ENCODE measurements around the gene CHFR.

- TF ChIP-seq CTCF (conservative IDR thresholded peaks at IDR 0.05; ENCODE audit: low read depth in 2 of 2), result no peak
- TF ChIP-seq POLR2AphosphoS5 (IDR thresholded peaks at IDR 0.05; ENCODE audit: low read depth), result no peak
- TF ChIP-seq, protein P1, sequence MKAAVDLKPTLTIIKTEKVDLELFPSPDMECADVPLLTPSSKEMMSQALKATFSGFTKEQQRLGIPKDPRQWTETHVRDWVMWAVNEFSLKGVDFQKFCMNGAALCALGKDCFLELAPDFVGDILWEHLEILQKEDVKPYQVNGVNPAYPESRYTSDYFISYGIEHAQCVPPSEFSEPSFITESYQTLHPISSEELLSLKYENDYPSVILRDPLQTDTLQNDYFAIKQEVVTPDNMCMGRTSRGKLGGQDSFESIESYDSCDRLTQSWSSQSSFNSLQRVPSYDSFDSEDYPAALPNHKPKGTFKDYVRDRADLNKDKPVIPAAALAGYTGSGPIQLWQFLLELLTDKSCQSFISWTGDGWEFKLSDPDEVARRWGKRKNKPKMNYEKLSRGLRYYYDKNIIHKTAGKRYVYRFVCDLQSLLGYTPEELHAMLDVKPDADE (IDR thresholded peaks at IDR 0.05), result no peak
- no peak for TF ChIP-seq ZNF331 (CRISPR knock-in tag; IDR thresholded peaks at IDR 0.05; ENCODE audit: low read depth)
- no peak for TF ChIP-seq EZH2phosphoT487 (IDR thresholded peaks at IDR 0.05; ENCODE audit: unreplicated experiment)
- TF ChIP-seq EZH2 (IDR thresholded peaks at IDR 0.05; ENCODE audit: low read depth, unreplicated experiment), result no peak
- no peak for TF ChIP-seq CREB1 (CRISPR knock-in tag; IDR thresholded peaks at IDR 0.05; ENCODE audit: low read depth)
- no peak for TF ChIP-seq NANOG (IDR thresholded peaks at IDR 0.05; ENCODE audit: borderline replicate concordance)
- TF ChIP-seq, protein P2, sequence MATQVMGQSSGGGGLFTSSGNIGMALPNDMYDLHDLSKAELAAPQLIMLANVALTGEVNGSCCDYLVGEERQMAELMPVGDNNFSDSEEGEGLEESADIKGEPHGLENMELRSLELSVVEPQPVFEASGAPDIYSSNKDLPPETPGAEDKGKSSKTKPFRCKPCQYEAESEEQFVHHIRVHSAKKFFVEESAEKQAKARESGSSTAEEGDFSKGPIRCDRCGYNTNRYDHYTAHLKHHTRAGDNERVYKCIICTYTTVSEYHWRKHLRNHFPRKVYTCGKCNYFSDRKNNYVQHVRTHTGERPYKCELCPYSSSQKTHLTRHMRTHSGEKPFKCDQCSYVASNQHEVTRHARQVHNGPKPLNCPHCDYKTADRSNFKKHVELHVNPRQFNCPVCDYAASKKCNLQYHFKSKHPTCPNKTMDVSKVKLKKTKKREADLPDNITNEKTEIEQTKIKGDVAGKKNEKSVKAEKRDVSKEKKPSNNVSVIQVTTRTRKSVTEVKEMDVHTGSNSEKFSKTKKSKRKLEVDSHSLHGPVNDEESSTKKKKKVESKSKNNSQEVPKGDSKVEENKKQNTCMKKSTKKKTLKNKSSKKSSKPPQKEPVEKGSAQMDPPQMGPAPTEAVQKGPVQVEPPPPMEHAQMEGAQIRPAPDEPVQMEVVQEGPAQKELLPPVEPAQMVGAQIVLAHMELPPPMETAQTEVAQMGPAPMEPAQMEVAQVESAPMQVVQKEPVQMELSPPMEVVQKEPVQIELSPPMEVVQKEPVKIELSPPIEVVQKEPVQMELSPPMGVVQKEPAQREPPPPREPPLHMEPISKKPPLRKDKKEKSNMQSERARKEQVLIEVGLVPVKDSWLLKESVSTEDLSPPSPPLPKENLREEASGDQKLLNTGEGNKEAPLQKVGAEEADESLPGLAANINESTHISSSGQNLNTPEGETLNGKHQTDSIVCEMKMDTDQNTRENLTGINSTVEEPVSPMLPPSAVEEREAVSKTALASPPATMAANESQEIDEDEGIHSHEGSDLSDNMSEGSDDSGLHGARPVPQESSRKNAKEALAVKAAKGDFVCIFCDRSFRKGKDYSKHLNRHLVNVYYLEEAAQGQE (IDR thresholded peaks at IDR 0.05; ENCODE audit: unreplicated experiment), result no peak
- TF ChIP-seq, protein P3, sequence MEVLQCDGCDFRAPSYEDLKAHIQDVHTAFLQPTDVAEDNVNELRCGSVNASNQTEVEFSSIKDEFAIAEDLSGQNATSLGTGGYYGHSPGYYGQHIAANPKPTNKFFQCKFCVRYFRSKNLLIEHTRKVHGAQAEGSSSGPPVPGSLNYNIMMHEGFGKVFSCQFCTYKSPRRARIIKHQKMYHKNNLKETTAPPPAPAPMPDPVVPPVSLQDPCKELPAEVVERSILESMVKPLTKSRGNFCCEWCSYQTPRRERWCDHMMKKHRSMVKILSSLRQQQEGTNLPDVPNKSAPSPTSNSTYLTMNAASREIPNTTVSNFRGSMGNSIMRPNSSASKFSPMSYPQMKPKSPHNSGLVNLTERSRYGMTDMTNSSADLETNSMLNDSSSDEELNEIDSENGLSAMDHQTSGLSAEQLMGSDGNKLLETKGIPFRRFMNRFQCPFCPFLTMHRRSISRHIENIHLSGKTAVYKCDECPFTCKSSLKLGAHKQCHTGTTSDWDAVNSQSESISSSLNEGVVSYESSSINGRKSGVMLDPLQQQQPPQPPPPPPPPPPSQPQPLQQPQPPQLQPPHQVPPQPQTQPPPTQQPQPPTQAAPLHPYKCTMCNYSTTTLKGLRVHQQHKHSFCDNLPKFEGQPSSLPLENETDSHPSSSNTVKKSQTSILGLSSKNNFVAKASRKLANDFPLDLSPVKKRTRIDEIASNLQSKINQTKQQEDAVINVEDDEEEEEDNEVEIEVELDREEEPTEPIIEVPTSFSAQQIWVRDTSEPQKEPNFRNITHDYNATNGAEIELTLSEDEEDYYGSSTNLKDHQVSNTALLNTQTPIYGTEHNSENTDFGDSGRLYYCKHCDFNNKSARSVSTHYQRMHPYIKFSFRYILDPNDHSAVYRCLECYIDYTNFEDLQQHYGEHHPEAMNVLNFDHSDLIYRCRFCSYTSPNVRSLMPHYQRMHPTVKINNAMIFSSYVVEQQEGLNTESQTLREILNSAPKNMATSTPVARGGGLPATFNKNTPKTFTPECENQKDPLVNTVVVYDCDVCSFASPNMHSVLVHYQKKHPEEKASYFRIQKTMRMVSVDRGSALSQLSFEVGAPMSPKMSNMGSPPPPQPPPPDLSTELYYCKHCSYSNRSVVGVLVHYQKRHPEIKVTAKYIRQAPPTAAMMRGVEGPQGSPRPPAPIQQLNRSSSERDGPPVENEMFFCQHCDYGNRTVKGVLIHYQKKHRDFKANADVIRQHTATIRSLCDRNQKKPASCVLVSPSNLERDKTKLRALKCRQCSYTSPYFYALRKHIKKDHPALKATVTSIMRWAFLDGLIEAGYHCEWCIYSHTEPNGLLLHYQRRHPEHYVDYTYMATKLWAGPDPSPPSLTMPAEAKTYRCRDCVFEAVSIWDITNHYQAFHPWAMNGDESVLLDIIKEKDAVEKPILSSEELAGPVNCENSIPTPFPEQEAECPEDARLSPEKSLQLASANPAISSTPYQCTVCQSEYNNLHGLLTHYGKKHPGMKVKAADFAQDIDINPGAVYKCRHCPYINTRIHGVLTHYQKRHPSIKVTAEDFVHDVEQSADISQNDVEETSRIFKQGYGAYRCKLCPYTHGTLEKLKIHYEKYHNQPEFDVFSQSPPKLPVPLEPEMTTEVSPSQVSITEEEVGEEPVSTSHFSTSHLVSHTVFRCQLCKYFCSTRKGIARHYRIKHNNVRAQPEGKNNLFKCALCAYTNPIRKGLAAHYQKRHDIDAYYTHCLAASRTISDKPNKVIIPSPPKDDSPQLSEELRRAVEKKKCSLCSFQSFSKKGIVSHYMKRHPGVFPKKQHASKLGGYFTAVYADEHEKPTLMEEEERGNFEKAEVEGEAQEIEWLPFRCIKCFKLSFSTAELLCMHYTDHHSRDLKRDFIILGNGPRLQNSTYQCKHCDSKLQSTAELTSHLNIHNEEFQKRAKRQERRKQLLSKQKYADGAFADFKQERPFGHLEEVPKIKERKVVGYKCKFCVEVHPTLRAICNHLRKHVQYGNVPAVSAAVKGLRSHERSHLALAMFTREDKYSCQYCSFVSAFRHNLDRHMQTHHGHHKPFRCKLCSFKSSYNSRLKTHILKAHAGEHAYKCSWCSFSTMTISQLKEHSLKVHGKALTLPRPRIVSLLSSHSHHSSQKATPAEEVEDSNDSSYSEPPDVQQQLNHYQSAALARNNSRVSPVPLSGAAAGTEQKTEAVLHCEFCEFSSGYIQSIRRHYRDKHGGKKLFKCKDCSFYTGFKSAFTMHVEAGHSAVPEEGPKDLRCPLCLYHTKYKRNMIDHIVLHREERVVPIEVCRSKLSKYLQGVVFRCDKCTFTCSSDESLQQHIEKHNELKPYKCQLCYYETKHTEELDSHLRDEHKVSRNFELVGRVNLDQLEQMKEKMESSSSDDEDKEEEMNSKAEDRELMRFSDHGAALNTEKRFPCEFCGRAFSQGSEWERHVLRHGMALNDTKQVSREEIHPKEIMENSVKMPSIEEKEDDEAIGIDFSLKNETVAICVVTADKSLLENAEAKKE (CRISPR knock-in tag; IDR thresholded peaks at IDR 0.05), result no peak
- no peak for TF ChIP-seq ZNF114 (CRISPR knock-in tag; IDR thresholded peaks at IDR 0.05)
Observed at GRCh38 chr12:132787877-132788276, 99.5 kb downstream of the CHFR start.

Data from GM23338 (cell line).